Stimulated activated CD4-positive, alpha-beta T cell treated with anti-CD3 and anti-CD28 coated beads, Interleukin-2, amount 100 ng/mL, for 48 hours (primary cell): ENCODE results near the gene SORBS2.

Experiments
- DNase-seq, 2 donors: peaks; one replicate each; pipeline ENCODE4 v3.0.0-alpha.2; 2020

The SORBS2 gene

GRCh38 chr4:185834778-185835177 lies 22.8 kb upstream of the SORBS2 start:
- DNase-seq: no peak

- no peak for DNase-seq
These were observed 22.1 kb upstream of the SORBS2 start for GRCh38 chr4:185834088-185834487.

- no peak for DNase-seq
These were observed 21.1 kb upstream of the SORBS2 start for GRCh38 chr4:185833055-185833598.

- DNase-seq: no peak
These were observed 19.3 kb upstream of the SORBS2 start for GRCh38 chr4:185831125-185831815.

GRCh38 chr4:185830263-185830994 lies 18.4 kb upstream of the SORBS2 start:
- no peak for DNase-seq

- DNase-seq: no peak
These were observed 14.4 kb upstream of the SORBS2 start for GRCh38 chr4:185826381-185826780.

- no peak for DNase-seq
These were observed 13.7 kb upstream of the SORBS2 start for GRCh38 chr4:185825737-185826136.

GRCh38 chr4:185822791-185823190 lies 10.8 kb upstream of the SORBS2 start:
- DNase-seq: no peak

GRCh38 chr4:185821029-185821419 lies 9.0 kb upstream of the SORBS2 start:
- no peak for DNase-seq

- no peak for DNase-seq
These were observed 8.4 kb upstream of the SORBS2 start for GRCh38 chr4:185820146-185821028.

- DNase-seq: no peak
These were observed 7.2 kb upstream of the SORBS2 start for GRCh38 chr4:185819144-185819543.

- no peak for DNase-seq
These were observed 5.4 kb upstream of the SORBS2 start for GRCh38 chr4:185817403-185817818.

- no peak for DNase-seq
These were observed 1.1 kb upstream of the SORBS2 start for GRCh38 chr4:185813133-185813532.

GRCh38 chr4:185810746-185811508 lies 1.1 kb downstream of the SORBS2 start:
- no peak for DNase-seq

- DNase-seq: no peak
These were observed 2.4 kb downstream of the SORBS2 start for GRCh38 chr4:185809533-185810071.

- no peak for DNase-seq
These were observed 2.9 kb downstream of the SORBS2 start for GRCh38 chr4:185809121-185809520.

- DNase-seq: no peak
These were observed 6.0 kb downstream of the SORBS2 start for GRCh38 chr4:185805979-185806378.

GRCh38 chr4:185805262-185805802 lies 6.7 kb downstream of the SORBS2 start:
- DNase-seq: no peak

GRCh38 chr4:185803022-185803421 lies 9.0 kb downstream of the SORBS2 start:
- no peak for DNase-seq

- no peak for DNase-seq
These were observed 10.5 kb downstream of the SORBS2 start for GRCh38 chr4:185801471-185801870.

GRCh38 chr4:185800266-185800945 lies 11.6 kb downstream of the SORBS2 start:
- no peak for DNase-seq
